MM.1S (cell line): ENCODE results near the gene PRR36.

Experiments
- CTCF ChIP-seq: fragments of 300-600 bp; sonication (generic); IDR thresholded peaks from 2 replicates; pipeline ENCODE4 v1.5.1; 2016; ENCODE audit warnings: antibody characterized with exemption, low read length, mixed read lengths
- EZH2 ChIP-seq: fragments of 300-600 bp; sonication (generic); optimal IDR thresholded peaks from 2 replicates; pipeline ENCODE3; 2017; ENCODE audit warnings: low read depth, mild to moderate bottlenecking, antibody characterized with exemption, low read length, mixed read lengths
- EZH2phosphoT487 ChIP-seq: fragments of 300-600 bp; sonication (generic); IDR thresholded peaks from 2 replicates; pipeline ENCODE4 v1.6.1; 2018; ENCODE audit warnings: antibody characterized with exemption, low read length

- TF ChIP-seq CTCF (no peak), EZH2 (no peak), EZH2phosphoT487 (no peak)
These were observed 37.4 kb upstream of the PRR36 start for GRCh38 chr19:7911508-7912143.
